HCT116 (cell line): Measurements from ENCODE around the gene PI4K2A.
A peak's percentile ranks its signal among the peaks of the same experiment; 100 is the strongest.

Experiments
- CTCF ChIP-seq, 3 experiments: fragments of 200-600 bp in 1 of 3; sonication (generic) in 1 of 3; IDR thresholded peaks in 2 of 3; conservative IDR thresholded peaks in 1 of 3; 2 replicates each; pipeline ENCODE4 v1.5.1; 2012 to 2017; ENCODE audit warnings: low read depth in 2 of 3, low read length in 2 of 3, antibody characterized with exemption in 1 of 3, borderline replicate concordance in 1 of 3, control low read depth in 1 of 3, mild to moderate bottlenecking in 1 of 3, mixed read lengths in 1 of 3, mixed run types in 1 of 3, moderate library complexity in 1 of 3; ENCODE audit not compliant: insufficient read depth in 1 of 3
- MAX ChIP-seq: IDR thresholded peaks from 2 replicates; pipeline ENCODE4 v1.6.1; 2012
- POLR2A ChIP-seq: IDR thresholded peaks from 2 replicates; pipeline ENCODE4 v1.7.0; 2011; ENCODE audit warnings: borderline replicate concordance; ENCODE audit not compliant: insufficient read depth, insufficient read length; ENCODE audit errors: extremely low read depth
- POLR2AphosphoS5 ChIP-seq: IDR thresholded peaks from 2 replicates; pipeline ENCODE4 v1.6.1; 2011; ENCODE audit warnings: mild to moderate bottlenecking, low read depth, low read length, moderate library complexity
- RAD21 ChIP-seq: IDR thresholded peaks from 2 replicates; pipeline ENCODE4 v1.6.1; 2012; ENCODE audit warnings: low read depth, mild to moderate bottlenecking
- SRF ChIP-seq: IDR thresholded peaks from 2 replicates; pipeline ENCODE4 v1.6.1; 2012; ENCODE audit warnings: low read depth

- peak; percentile 78 to 90 (median 79); a peak in 5 of 6 replicates for TF ChIP-seq CTCF (IDR thresholded peaks at IDR 0.05 in 2 of 3, conservative IDR thresholded peaks at IDR 0.05 in 1 of 3; ENCODE audit: borderline replicate concordance in 1 of 3, insufficient read depth in 1 of 3, low read depth in 2 of 3, low read length in 2 of 3)
- no peak for TF ChIP-seq POLR2AphosphoS5
- TF ChIP-seq RAD21, result peak; percentile 88
- no peak for TF ChIP-seq POLR2A
- no peak for TF ChIP-seq MAX
- no peak; the same call in 1 of the 2 replicates for TF ChIP-seq SRF
These were observed 68.8 kb downstream of the PI4K2A start for GRCh38 chr10:97708976-97709946.
